ENCODE measurements around the gene RAB40C.

DNA sequence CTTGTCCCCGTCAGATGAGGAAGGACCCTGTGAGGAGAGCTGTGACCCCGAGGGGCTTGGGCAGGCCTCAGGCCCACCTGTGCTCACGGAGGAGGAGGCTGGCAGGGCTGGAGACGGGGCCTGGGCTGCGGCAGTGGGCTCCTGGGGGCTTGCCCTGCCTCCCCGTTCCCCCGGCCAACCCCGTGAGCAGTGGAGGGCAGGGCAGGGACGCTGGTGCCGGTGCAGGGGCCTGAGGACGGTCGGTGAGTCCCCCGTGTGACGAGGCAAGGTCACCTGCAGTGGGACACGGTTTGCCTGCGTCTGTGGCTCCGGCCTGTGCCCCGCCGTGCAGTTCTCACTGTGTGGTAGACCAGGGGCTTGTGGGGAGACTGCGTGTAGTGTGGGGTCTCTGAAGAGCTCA, 69.8 kb downstream of the RAB40C start:
- no peak for TF ChIP-seq POLR2AphosphoS5 (IDR thresholded peaks at IDR 0.05)
- TF ChIP-seq, protein P1, sequence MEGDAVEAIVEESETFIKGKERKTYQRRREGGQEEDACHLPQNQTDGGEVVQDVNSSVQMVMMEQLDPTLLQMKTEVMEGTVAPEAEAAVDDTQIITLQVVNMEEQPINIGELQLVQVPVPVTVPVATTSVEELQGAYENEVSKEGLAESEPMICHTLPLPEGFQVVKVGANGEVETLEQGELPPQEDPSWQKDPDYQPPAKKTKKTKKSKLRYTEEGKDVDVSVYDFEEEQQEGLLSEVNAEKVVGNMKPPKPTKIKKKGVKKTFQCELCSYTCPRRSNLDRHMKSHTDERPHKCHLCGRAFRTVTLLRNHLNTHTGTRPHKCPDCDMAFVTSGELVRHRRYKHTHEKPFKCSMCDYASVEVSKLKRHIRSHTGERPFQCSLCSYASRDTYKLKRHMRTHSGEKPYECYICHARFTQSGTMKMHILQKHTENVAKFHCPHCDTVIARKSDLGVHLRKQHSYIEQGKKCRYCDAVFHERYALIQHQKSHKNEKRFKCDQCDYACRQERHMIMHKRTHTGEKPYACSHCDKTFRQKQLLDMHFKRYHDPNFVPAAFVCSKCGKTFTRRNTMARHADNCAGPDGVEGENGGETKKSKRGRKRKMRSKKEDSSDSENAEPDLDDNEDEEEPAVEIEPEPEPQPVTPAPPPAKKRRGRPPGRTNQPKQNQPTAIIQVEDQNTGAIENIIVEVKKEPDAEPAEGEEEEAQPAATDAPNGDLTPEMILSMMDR (IDR thresholded peaks at IDR 0.05), result no peak
- no peak for TF ChIP-seq POLR2A (IDR thresholded peaks at IDR 0.05)
